Fibroblast of lung (primary cell): ENCODE data around the gene ZNF835. TPM values are rescaled to one million over a fixed set of nuclear protein-coding genes. Genes with fewer than 3 reads are reported as not detected.

ENCODE experiments used
- DNase-seq, 2 donors: peaks; one replicate each; pipeline versions ENCODE4 v3.0.0 to v3.0.0-alpha.2; 2010; ENCODE audit warnings: low read depth in 2 of 2
- H2AFZ ChIP-seq: 2 replicates; pipeline ENCODE4 v1.5.1; 2012; ENCODE audit warnings: low read length, control low read depth, inconsistent platforms
- H3K27ac ChIP-seq: 2 replicates; pipeline ENCODE4 v1.5.1; 2011; ENCODE audit warnings: low read length, control low read depth; ENCODE audit not compliant: insufficient read depth
- H3K27me3 ChIP-seq: 2 replicates; pipeline ENCODE4 v1.5.1; 2011; ENCODE audit warnings: mild to moderate bottlenecking, low read length; ENCODE audit not compliant: control insufficient read depth, insufficient read depth
- H3K36me3 ChIP-seq: 2 replicates; pipeline ENCODE4 v1.5.1; 2011; ENCODE audit warnings: low read length; ENCODE audit not compliant: control insufficient read depth, insufficient read depth
- H3K4me1 ChIP-seq: 2 replicates; pipeline ENCODE4 v1.5.1; 2011; ENCODE audit warnings: low read length; ENCODE audit not compliant: control insufficient read depth, insufficient read depth; ENCODE audit errors: extremely low read depth
- H3K4me2 ChIP-seq: 2 replicates; pipeline ENCODE4 v1.5.1; 2011; ENCODE audit warnings: low read length, control low read depth; ENCODE audit not compliant: insufficient read depth; ENCODE audit errors: extremely low read depth
- H3K4me3 ChIP-seq, 4 experiments: fragments of 200-600 bp in 1 of 4; sonication (generic) in 1 of 4; replicated peaks in 1 of 4; 2 replicates each; pipeline ENCODE4 v1.5.1; 2011 to 2016; ENCODE audit warnings: low read length in 4 of 4, low read depth in 3 of 4, mild to moderate bottlenecking in 3 of 4, control low read depth in 2 of 4, inconsistent platforms in 1 of 4, mixed read lengths in 1 of 4; ENCODE audit not compliant: insufficient read depth in 1 of 4; ENCODE audit errors: control extremely low read depth in 1 of 4
- H3K79me2 ChIP-seq: 2 replicates; pipeline ENCODE4 v1.5.1; 2012; ENCODE audit warnings: mild to moderate bottlenecking, low read length, inconsistent platforms; ENCODE audit not compliant: control insufficient read depth, insufficient read depth
- H3K9ac ChIP-seq: 2 replicates; pipeline ENCODE4 v1.5.1; 2011; ENCODE audit warnings: mild to moderate bottlenecking, low read length, control low read depth; ENCODE audit not compliant: insufficient read depth
- H3K9me3 ChIP-seq: 2 replicates; pipeline ENCODE4 v1.5.1; 2012; ENCODE audit warnings: low read depth, low read length; ENCODE audit not compliant: control insufficient read depth, insufficient read depth
- H4K20me1 ChIP-seq: 2 replicates; pipeline ENCODE4 v1.5.1; 2011; ENCODE audit warnings: low read length; ENCODE audit not compliant: control insufficient read depth, insufficient read depth; ENCODE audit errors: extremely low read depth
- EZH2 ChIP-seq: IDR thresholded peaks from 2 replicates; pipeline ENCODE4 v1.5.1; 2012; ENCODE audit warnings: low read length, control low read depth, mild to moderate bottlenecking; ENCODE audit errors: missing control alignments
- polyA plus RNA-seq, 2 donors: library from polyadenylated mRNA; depleted of rRNA in 1 of 2; stranded (reverse) in 1 of 2; unstranded in 1 of 2; fragments of >200 nt; gene quantifications; 2 replicates each; pipeline ENCODE4 v1.2.1, GENCODE V29; 2011 to 2012; ENCODE audit warnings: missing spikeins in 1 of 2
- total RNA-seq: library from RNA; depleted of rRNA; stranded (reverse); fragments of >200 nt; gene quantifications from 2 replicates; pipeline ENCODE4 v1.2.1, GENCODE V29; 2014
- TF ChIP-seq, protein P1 (sequence below), 2 donors: IDR thresholded peaks in 1 of 2; conservative IDR thresholded peaks in 1 of 2; 1 replicate in 1 of 2; 2 replicates in 1 of 2; pipeline ENCODE4 v1.5.1; 2011 to 2012; ENCODE audit warnings: low read length in 2 of 2, control low read depth in 1 of 2, inconsistent platforms in 1 of 2, low read depth in 1 of 2, mild to moderate bottlenecking in 1 of 2

The ZNF835 gene
- total and polyA plus RNA-seq, 2 donors (not counting 1 experiment from before 2014, with no cell fraction given): 3.6 TPM; not detected in 1

DNA sequence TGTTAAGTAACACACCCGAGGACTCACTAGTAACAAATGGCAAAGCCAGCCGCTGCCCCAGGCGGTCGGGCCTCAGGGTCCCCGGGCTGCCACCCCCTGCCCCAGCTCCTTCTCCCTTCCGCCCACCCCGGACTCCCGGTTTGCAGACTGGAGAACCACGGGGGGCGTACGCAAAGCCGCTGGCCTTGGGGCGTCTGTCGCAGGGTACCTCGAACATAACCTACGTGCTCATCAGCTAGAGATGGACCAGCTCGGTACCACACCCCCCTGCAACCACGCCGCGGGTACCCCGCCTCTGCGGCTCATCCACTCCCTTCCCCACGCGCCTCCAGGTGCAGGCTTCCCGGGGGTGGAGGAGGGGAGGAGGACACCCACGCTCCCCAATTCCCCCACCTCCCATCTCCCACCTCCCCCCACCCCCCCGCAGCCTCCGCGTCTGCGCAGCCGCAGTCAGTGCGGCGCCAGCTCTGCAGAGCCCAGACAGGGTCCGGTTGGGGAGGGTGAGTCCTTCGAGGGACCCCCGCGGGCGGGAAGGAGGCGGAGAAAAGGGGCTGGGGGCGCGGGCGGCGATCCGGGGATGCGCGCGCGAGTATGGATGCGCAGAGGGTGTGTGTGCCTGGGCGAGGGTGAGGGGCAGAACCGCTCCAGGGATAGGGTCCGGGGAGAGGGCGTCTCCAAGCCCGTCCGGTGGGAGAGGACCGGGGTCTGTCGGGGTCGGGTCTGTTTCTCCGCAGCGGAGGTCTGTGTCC, 28.7 kb downstream of the ZNF835 start, which contains the start of gene SMIM17:
SMIM17 (plus strand) TSS at position 449 of the 749 bp plus-strand sequence. CDS start 2,509 bp downstream, outside the sequence.
- TF ChIP-seq EZH2: no peak
- TF ChIP-seq, protein P1, sequence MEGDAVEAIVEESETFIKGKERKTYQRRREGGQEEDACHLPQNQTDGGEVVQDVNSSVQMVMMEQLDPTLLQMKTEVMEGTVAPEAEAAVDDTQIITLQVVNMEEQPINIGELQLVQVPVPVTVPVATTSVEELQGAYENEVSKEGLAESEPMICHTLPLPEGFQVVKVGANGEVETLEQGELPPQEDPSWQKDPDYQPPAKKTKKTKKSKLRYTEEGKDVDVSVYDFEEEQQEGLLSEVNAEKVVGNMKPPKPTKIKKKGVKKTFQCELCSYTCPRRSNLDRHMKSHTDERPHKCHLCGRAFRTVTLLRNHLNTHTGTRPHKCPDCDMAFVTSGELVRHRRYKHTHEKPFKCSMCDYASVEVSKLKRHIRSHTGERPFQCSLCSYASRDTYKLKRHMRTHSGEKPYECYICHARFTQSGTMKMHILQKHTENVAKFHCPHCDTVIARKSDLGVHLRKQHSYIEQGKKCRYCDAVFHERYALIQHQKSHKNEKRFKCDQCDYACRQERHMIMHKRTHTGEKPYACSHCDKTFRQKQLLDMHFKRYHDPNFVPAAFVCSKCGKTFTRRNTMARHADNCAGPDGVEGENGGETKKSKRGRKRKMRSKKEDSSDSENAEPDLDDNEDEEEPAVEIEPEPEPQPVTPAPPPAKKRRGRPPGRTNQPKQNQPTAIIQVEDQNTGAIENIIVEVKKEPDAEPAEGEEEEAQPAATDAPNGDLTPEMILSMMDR (conservative IDR thresholded peaks at IDR 0.05 in 1 of 2, IDR thresholded peaks at IDR 0.05 in 1 of 2; ENCODE audit: low read depth in 1 of 2, low read length in 2 of 2): no peak
- H3K4me1 ChIP-seq: no peaks in the 10 kb centered on the region
- no peaks in the 10 kb centered on the region for H3K9me3 ChIP-seq
- no peaks in the 10 kb centered on the region for H3K79me2 ChIP-seq
- no peaks in the 10 kb centered on the region for H3K27me3 ChIP-seq
- H3K36me3 ChIP-seq: no peaks in the 10 kb centered on the region
- H2AFZ ChIP-seq: no peak within 1 kb of the TSS
- H3K4me2 ChIP-seq: no peak within 1 kb of the TSS
- H3K4me3 ChIP-seq: no peak within 1 kb of the TSS
- H3K9ac ChIP-seq: no peak within 1 kb of the TSS
- no peaks in the 10 kb centered on the region for H4K20me1 ChIP-seq
- no peak within 1 kb of the TSS for H3K27ac ChIP-seq
- no peak for DNase-seq

DNA sequence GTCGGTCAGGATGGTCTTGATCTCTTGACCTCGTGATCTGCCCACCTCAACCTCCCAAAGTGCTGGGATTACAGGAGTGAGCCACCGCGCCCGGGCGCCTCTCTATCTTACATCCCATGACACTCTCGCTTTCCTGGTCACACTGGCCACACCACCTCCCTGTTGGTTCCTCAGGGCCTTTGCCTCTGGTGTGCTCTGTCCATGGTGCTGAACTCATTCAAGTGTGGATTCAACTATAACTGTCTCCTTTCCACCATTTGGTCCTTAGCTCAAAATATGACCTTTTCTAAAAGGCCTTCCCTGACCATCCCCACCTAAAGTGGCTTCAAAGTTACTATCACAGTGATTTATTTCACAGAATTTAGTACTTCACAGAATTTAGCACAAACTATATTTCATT, 32.3 kb downstream of the ZNF835 start:
- H3K36me3 ChIP-seq: no peaks in the 10 kb centered on the region
- no peak overlapping the region for H2AFZ ChIP-seq
- H3K9me3 ChIP-seq: no peaks in the 10 kb centered on the region
- TF ChIP-seq, protein P1 (conservative IDR thresholded peaks at IDR 0.05 in 1 of 2, IDR thresholded peaks at IDR 0.05 in 1 of 2; ENCODE audit: low read depth in 1 of 2, low read length in 2 of 2): no peak
- no peak for TF ChIP-seq EZH2
- H3K9ac ChIP-seq: no peak overlapping the region
- DNase-seq: peak; percentile 6 to 10
- H3K27ac ChIP-seq: no peak overlapping the region
- no peaks in the 10 kb centered on the region for H4K20me1 ChIP-seq
- no peak overlapping the region for H3K4me2 ChIP-seq
- H3K4me1 ChIP-seq: no peaks in the 10 kb centered on the region
- H3K27me3 ChIP-seq: no peaks in the 10 kb centered on the region
- no peaks in the 10 kb centered on the region for H3K79me2 ChIP-seq
- no peak overlapping the region for H3K4me3 ChIP-seq

DNA sequence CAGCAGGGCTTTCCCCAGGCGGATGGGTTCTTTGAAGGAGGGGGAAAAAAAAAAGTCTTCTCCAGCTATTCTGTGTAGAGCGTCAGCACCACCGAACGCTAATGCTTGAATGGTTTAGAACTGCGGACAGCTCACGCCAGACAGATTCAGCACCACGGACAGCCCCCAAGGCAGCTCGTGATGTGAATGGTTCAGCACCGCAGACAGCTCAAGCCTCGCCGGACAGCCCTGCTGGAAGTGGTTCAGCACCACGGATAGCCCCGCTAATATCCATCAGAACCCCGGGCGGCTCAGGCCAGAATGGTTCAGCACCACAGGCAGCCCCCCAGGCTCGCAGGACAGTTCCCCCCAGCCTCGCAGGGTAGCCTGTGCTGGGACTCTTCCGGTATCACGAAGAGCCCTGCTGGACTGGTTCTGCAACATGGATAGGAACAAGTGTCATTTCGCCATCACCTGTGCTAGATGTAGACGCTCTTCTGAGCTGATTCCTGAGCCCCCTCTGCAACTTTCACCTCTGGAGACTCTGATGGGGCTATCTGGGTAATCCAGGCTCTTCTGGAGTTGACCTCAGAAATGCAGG, 33.5 kb downstream of the ZNF835 start:
- TF ChIP-seq, protein P1 (conservative IDR thresholded peaks at IDR 0.05 in 1 of 2, IDR thresholded peaks at IDR 0.05 in 1 of 2; ENCODE audit: low read depth in 1 of 2, low read length in 2 of 2): no peak
- no peak for TF ChIP-seq EZH2
- Histone ChIP-seq H3K36me3 (no peaks in the 10 kb centered on the region), H3K4me2 (no peak overlapping the region), H3K4me3 (no peak overlapping the region), H3K9ac (no peak overlapping the region), H3K79me2 (no peaks in the 10 kb centered on the region), H2AFZ (no peak overlapping the region), H3K4me1 (no peaks in the 10 kb centered on the region), H3K27me3 (no peaks in the 10 kb centered on the region), H3K27ac (no peak overlapping the region), H3K9me3 (no peaks in the 10 kb centered on the region), H4K20me1 (no peaks in the 10 kb centered on the region)
- peak; percentile 74 to 81 for DNase-seq
